ENCODE data around the gene PITPNB.

Gene PITPNB

GRCh38 chr22:27844656-27845591, 74.1 kb downstream of the PITPNB start:
- H3K4me3 ChIP-seq (replicated peaks; ENCODE audit: low read depth, low read length) = no peak overlapping the region
- DNase-seq (ENCODE audit: extremely low read depth, low read depth) = no peak
- no peak for TF ChIP-seq CTCF (IDR thresholded peaks at IDR 0.05; ENCODE audit: low read depth, low read length, missing control alignments)

GRCh38 chr22:27844256-27844655, 74.8 kb downstream of the PITPNB start:
- no peak for DNase-seq (ENCODE audit: extremely low read depth, low read depth)
- no peak for TF ChIP-seq CTCF (IDR thresholded peaks at IDR 0.05; ENCODE audit: low read depth, low read length, missing control alignments)
- no peak overlapping the region for H3K4me3 ChIP-seq (replicated peaks; ENCODE audit: low read depth, low read length)

GRCh38 chr22:27843441-27843840, 75.6 kb downstream of the PITPNB start:
- TF ChIP-seq CTCF (IDR thresholded peaks at IDR 0.05; ENCODE audit: low read depth, low read length, missing control alignments) = no peak
- no peak overlapping the region for H3K4me3 ChIP-seq (replicated peaks; ENCODE audit: low read depth, low read length)
- no peak for DNase-seq (ENCODE audit: extremely low read depth, low read depth)

GRCh38 chr22:27842669-27843431, 76.2 kb downstream of the PITPNB start:
- peak; percentile 26 for DNase-seq (ENCODE audit: extremely low read depth, low read depth)
- no peak for TF ChIP-seq CTCF (IDR thresholded peaks at IDR 0.05; ENCODE audit: low read depth, low read length, missing control alignments)
- H3K4me3 ChIP-seq (replicated peaks; ENCODE audit: low read depth, low read length) = no peak overlapping the region

GRCh38 chr22:27842201-27842600, 76.9 kb downstream of the PITPNB start:
- no peak for DNase-seq (ENCODE audit: extremely low read depth, low read depth)
- no peak overlapping the region for H3K4me3 ChIP-seq (replicated peaks; ENCODE audit: low read depth, low read length)
- TF ChIP-seq CTCF (IDR thresholded peaks at IDR 0.05; ENCODE audit: low read depth, low read length, missing control alignments) = no peak

- DNase-seq (ENCODE audit: extremely low read depth, low read depth) = no peak
- no peak overlapping the region for H3K4me3 ChIP-seq (replicated peaks; ENCODE audit: low read depth, low read length)
- TF ChIP-seq CTCF (IDR thresholded peaks at IDR 0.05; ENCODE audit: low read depth, low read length, missing control alignments) = no peak
These were observed 78.6 kb downstream of the PITPNB start for GRCh38 chr22:27840436-27840835.
